HCT116 (cell line): ENCODE results near the gene CHST8.

ENCODE experiments used
- ELF1 ChIP-seq: IDR thresholded peaks from 2 replicates; pipeline ENCODE4 v1.6.1; 2012; ENCODE audit warnings: low read depth, borderline replicate concordance
- EZH2 ChIP-seq: fragments of 200-600 bp; sonication (generic); IDR thresholded peaks from 2 replicates; pipeline ENCODE4 v1.6.1; 2017; ENCODE audit warnings: antibody characterized with exemption, mixed run types
- EZH2phosphoT487 ChIP-seq: fragments of 200-600 bp; IDR thresholded peaks from 2 replicates; pipeline ENCODE4 v1.6.1; 2018; ENCODE audit warnings: antibody characterized with exemption, borderline replicate concordance
- JUND ChIP-seq: IDR thresholded peaks from 2 replicates; pipeline ENCODE4 v1.6.1; 2012
- POLR2A ChIP-seq: IDR thresholded peaks from 2 replicates; pipeline ENCODE4 v1.7.0; 2011; ENCODE audit warnings: borderline replicate concordance; ENCODE audit not compliant: insufficient read depth, insufficient read length; ENCODE audit errors: extremely low read depth
- POLR2AphosphoS5 ChIP-seq: IDR thresholded peaks from 2 replicates; pipeline ENCODE4 v1.6.1; 2011; ENCODE audit warnings: mild to moderate bottlenecking, low read depth, low read length, moderate library complexity
- RAD21 ChIP-seq: IDR thresholded peaks from 2 replicates; pipeline ENCODE4 v1.6.1; 2012; ENCODE audit warnings: low read depth, mild to moderate bottlenecking
- SIN3A ChIP-seq: IDR thresholded peaks from 2 replicates; pipeline ENCODE4 v1.6.1; 2012; ENCODE audit warnings: low read depth
- ZNF274 ChIP-seq: fragments of 200-500 bp; sonication (Bioruptor generic); IDR thresholded peaks from 2 replicates; pipeline ENCODE4 v1.6.1; 2014; ENCODE audit warnings: mild to moderate bottlenecking, low read depth, low read length, inconsistent platforms
- TF ChIP-seq, protein P1 (sequence below), 3 experiments: fragments of 200-600 bp in 1 of 3; sonication (generic) in 1 of 3; IDR thresholded peaks in 2 of 3; conservative IDR thresholded peaks in 1 of 3; 2 replicates each; pipeline ENCODE4 v1.5.1; 2012 to 2017; ENCODE audit warnings: low read depth in 2 of 3, low read length in 2 of 3, antibody characterized with exemption in 1 of 3, borderline replicate concordance in 1 of 3, control low read depth in 1 of 3, mild to moderate bottlenecking in 1 of 3, mixed read lengths in 1 of 3, mixed run types in 1 of 3, moderate library complexity in 1 of 3; ENCODE audit not compliant: insufficient read depth in 1 of 3
- TF ChIP-seq, protein P2 (sequence below): IDR thresholded peaks from 2 replicates; pipeline ENCODE4 v1.6.1; 2012; ENCODE audit warnings: low read depth
- TF ChIP-seq, protein P3 (sequence below): IDR thresholded peaks from 2 replicates; pipeline ENCODE4 v1.6.1; 2011; ENCODE audit warnings: mild to moderate bottlenecking, low read length, moderate library complexity; ENCODE audit not compliant: insufficient replicate concordance; ENCODE audit errors: extremely low read depth
- TF ChIP-seq, protein P4 (sequence below): IDR thresholded peaks from 2 replicates; pipeline ENCODE4 v1.6.1; 2012

DNA sequence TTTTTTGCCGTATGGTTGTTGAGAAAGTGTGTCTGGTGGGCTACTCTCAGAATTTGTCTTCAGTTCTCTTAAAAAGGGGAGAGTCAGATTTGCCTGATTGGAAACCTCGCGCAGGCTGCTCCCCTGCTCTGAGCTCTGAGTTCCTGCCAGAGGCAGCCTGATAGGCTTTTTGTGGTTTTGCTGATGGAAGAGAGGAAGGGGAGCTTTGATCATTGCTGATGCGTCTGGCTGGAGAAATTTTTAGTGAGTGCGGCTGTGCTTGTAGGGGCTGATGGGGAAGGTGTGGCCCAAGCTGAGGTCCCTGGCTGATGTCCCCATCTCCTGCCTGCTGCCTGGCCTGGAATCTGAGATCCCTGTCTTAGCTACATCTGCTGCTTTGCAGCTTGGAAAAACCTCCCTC, 2.8 kb downstream of the CHST8 start:
- TF ChIP-seq EZH2phosphoT487: no peak
- TF ChIP-seq, protein P1, sequence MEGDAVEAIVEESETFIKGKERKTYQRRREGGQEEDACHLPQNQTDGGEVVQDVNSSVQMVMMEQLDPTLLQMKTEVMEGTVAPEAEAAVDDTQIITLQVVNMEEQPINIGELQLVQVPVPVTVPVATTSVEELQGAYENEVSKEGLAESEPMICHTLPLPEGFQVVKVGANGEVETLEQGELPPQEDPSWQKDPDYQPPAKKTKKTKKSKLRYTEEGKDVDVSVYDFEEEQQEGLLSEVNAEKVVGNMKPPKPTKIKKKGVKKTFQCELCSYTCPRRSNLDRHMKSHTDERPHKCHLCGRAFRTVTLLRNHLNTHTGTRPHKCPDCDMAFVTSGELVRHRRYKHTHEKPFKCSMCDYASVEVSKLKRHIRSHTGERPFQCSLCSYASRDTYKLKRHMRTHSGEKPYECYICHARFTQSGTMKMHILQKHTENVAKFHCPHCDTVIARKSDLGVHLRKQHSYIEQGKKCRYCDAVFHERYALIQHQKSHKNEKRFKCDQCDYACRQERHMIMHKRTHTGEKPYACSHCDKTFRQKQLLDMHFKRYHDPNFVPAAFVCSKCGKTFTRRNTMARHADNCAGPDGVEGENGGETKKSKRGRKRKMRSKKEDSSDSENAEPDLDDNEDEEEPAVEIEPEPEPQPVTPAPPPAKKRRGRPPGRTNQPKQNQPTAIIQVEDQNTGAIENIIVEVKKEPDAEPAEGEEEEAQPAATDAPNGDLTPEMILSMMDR (IDR thresholded peaks at IDR 0.05 in 2 of 3, conservative IDR thresholded peaks at IDR 0.05 in 1 of 3; ENCODE audit: borderline replicate concordance in 1 of 3, insufficient read depth in 1 of 3, low read depth in 2 of 3, low read length in 2 of 3): no peak
- TF ChIP-seq POLR2A: no peak
- no peak for TF ChIP-seq POLR2AphosphoS5
- no peak for TF ChIP-seq RAD21
- TF ChIP-seq JUND: no peak
- no peak for TF ChIP-seq EZH2
- TF ChIP-seq, protein P2, sequence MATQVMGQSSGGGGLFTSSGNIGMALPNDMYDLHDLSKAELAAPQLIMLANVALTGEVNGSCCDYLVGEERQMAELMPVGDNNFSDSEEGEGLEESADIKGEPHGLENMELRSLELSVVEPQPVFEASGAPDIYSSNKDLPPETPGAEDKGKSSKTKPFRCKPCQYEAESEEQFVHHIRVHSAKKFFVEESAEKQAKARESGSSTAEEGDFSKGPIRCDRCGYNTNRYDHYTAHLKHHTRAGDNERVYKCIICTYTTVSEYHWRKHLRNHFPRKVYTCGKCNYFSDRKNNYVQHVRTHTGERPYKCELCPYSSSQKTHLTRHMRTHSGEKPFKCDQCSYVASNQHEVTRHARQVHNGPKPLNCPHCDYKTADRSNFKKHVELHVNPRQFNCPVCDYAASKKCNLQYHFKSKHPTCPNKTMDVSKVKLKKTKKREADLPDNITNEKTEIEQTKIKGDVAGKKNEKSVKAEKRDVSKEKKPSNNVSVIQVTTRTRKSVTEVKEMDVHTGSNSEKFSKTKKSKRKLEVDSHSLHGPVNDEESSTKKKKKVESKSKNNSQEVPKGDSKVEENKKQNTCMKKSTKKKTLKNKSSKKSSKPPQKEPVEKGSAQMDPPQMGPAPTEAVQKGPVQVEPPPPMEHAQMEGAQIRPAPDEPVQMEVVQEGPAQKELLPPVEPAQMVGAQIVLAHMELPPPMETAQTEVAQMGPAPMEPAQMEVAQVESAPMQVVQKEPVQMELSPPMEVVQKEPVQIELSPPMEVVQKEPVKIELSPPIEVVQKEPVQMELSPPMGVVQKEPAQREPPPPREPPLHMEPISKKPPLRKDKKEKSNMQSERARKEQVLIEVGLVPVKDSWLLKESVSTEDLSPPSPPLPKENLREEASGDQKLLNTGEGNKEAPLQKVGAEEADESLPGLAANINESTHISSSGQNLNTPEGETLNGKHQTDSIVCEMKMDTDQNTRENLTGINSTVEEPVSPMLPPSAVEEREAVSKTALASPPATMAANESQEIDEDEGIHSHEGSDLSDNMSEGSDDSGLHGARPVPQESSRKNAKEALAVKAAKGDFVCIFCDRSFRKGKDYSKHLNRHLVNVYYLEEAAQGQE: no peak
- TF ChIP-seq, protein P3, sequence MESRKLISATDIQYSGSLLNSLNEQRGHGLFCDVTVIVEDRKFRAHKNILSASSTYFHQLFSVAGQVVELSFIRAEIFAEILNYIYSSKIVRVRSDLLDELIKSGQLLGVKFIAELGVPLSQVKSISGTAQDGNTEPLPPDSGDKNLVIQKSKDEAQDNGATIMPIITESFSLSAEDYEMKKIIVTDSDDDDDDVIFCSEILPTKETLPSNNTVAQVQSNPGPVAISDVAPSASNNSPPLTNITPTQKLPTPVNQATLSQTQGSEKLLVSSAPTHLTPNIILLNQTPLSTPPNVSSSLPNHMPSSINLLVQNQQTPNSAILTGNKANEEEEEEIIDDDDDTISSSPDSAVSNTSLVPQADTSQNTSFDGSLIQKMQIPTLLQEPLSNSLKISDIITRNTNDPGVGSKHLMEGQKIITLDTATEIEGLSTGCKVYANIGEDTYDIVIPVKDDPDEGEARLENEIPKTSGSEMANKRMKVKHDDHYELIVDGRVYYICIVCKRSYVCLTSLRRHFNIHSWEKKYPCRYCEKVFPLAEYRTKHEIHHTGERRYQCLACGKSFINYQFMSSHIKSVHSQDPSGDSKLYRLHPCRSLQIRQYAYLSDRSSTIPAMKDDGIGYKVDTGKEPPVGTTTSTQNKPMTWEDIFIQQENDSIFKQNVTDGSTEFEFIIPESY: no peak
- TF ChIP-seq, protein P4, sequence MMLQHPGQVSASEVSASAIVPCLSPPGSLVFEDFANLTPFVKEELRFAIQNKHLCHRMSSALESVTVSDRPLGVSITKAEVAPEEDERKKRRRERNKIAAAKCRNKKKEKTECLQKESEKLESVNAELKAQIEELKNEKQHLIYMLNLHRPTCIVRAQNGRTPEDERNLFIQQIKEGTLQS: no peak
- no peak for TF ChIP-seq ZNF274
- no peak for TF ChIP-seq ELF1
- TF ChIP-seq SIN3A: no peak
